T-helper 2 cell treated with Interferon-gamma antibody and Interleukin-4, amounts not matched to agents 5 μg/mL and 100 μg/mL, for 36 hours (primary cell): ENCODE data around the gene HIRA.
"Not testable (repeated sequence)": the region's sequence is repeated elsewhere in the genome, so short reads cannot be mapped to it uniquely, and the experiment has no call there.

ENCODE experiments used
- DNase-seq: peaks from one replicate; pipeline ENCODE4 v3.0.0; 2021; ENCODE audit warnings: low spot score
- H3K27ac Mint-ChIP-seq: one replicate; pipeline ENCODE4 v1.8.0; 2021; ENCODE audit warnings: mild to moderate bottlenecking, mixed read lengths
- H3K27me3 Mint-ChIP-seq: one replicate; pipeline ENCODE4 v1.8.0; 2021; ENCODE audit warnings: low read depth, mixed read lengths
- H3K36me3 Mint-ChIP-seq: one replicate; pipeline ENCODE4 v1.8.0; 2021; ENCODE audit warnings: low read depth, mixed read lengths
- H3K4me1 Mint-ChIP-seq: one replicate; pipeline ENCODE4 v1.8.0; 2021; ENCODE audit warnings: low read depth, mixed read lengths
- H3K4me3 Mint-ChIP-seq: one replicate; pipeline ENCODE4 v1.8.0; 2022; ENCODE audit warnings: mild to moderate bottlenecking, moderate library complexity, mixed read lengths
- H3K9me3 Mint-ChIP-seq: one replicate; pipeline ENCODE4 v1.8.0; 2021; ENCODE audit warnings: mixed read lengths

HIRA gene

DNA sequence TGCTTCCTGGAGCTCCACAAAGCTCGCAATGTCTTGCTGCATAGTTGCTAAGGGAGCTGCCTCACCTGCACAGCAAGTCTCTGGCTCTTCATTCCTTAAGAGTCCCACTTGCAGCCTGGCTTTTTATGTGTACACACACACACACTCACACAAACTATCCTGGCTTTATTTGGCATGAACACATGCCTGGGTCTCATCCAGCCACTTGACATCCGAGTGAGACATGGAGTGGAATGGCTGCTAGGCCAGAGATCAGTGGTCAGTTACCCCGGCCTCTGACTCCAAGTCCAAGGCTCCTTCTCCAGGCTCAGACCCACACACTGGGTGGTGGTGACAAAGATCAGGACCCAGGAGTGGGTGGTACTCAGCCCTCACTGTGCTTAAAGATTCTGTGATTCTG is 102.1 kb downstream of the HIRA start:
- Mint-ChIP-seq H3K9me3 (peaks cover 13% of the 10 kb centered on the region), H3K27ac (no peak overlapping the region), H3K36me3 (peaks cover 57% of the 10 kb centered on the region), H3K27me3 (no peaks in the 10 kb centered on the region), H3K4me3 (no peak overlapping the region), H3K4me1 (no peaks in the 10 kb centered on the region)
- no peak for DNase-seq

DNA sequence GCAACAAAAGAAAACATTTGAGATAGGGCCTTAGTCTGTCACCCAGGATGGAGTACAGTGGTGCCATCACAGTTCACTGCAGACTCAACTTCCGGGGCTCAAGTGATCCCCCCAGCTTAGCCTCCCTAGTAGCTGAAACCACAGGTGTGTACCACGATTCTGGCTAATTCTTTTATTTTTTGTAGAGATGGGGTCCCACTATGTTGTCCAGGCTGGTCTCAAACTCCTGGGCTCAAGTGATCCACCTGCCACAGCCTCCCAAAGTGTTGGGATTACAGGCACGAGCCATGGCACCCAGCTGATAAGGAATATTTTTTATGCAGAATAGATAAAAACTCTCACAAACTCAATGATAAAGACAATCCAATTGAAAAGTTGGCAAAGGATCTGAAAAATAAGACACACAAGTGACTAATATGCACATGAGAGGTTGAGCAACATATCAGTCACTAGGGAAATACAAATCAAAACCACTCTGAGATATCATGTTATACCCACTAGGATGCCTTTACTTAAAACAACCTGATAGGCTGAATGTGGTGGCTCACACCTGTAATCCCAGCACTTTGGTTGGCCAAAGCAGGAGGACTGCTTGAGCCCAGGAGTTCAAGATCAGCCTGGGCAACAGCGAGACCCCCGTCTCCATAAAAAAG is 106.1 kb downstream of the HIRA start:
- no peak overlapping the region for H3K27ac Mint-ChIP-seq
- no peaks in the 10 kb centered on the region for H3K27me3 Mint-ChIP-seq
- H3K9me3 Mint-ChIP-seq, result peaks cover 3% of the 10 kb centered on the region
- no peak for DNase-seq
- H3K36me3 Mint-ChIP-seq, result peaks cover 22% of the 10 kb centered on the region
- H3K4me3 Mint-ChIP-seq, result no peak overlapping the region
- no peaks in the 10 kb centered on the region for H3K4me1 Mint-ChIP-seq

DNA sequence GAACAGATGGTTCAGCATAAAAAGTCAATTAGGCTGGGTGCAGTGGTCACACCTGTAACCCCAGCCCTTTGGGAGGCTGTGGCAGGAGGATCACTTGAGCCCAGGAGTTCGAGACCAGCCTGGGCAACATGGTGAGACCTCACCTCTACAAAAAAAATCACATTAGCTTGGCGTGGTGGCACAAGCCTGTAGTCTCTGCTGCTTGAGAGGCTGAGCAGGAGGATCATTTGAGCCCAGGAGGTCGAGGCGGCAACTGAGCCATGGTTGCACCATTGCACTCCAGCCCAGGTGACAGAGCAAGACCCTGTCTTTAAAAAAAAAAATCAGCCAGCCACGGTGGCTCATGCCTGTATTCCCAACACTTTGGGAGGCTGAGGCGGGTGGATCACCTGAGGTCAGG is 108.1 kb downstream of the HIRA start:
- DNase-seq, H3K27me3 Mint-ChIP-seq, H3K36me3 Mint-ChIP-seq, H3K27ac Mint-ChIP-seq, H3K4me1 Mint-ChIP-seq, H3K9me3 Mint-ChIP-seq, H3K4me3 Mint-ChIP-seq: not testable (repeated sequence)

DNA sequence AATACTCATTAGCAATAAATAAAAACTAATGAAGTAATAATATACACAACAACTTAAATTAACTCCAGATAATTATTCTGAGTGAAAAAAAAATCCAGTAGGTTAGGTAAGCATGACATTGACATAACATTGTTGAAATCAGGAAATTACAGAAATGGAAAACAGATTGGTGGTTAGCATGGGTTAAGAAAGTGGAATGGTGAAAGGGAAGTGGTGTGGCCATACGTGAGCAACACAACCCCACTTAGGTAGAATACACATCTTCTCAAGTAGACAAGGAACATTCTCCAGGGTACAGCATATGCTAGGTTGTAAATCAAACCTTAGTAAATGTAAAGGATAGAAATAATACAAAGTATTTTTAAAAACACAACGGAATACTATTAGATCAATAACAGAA is 109.8 kb downstream of the HIRA start:
- Mint-ChIP-seq H3K4me3 (no peak overlapping the region), H3K27me3 (no peaks in the 10 kb centered on the region), H3K9me3 (peaks cover 12% of the 10 kb centered on the region), H3K27ac (no peak overlapping the region), H3K4me1 (no peaks in the 10 kb centered on the region), H3K36me3 (peaks cover under 1% of the 10 kb centered on the region)
- DNase-seq, result no peak

DNA sequence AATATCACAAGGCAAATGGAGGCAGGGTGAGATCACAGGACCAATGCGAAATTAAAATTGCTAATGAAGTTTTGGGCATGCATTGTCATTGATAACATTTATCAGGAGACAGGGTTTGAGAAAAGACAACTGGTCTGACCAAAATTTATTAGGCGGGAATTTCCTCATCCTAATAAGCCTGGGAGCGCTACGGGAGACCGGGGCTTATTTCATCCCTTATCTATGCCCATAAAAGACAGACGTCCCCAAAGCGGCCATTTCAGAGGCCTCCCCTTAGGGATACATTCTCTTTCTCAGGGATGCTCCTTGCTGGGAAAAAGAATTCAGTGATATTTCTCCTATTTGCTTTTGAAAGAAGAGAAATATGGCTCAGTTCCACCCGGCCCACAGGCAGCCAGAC is 111.4 kb downstream of the HIRA start:
- not testable (repeated sequence) for H3K27ac Mint-ChIP-seq, H3K36me3 Mint-ChIP-seq, H3K4me1 Mint-ChIP-seq, H3K27me3 Mint-ChIP-seq, H3K4me3 Mint-ChIP-seq, DNase-seq
- H3K9me3 Mint-ChIP-seq, result peaks cover 24% of the 10 kb centered on the region

DNA sequence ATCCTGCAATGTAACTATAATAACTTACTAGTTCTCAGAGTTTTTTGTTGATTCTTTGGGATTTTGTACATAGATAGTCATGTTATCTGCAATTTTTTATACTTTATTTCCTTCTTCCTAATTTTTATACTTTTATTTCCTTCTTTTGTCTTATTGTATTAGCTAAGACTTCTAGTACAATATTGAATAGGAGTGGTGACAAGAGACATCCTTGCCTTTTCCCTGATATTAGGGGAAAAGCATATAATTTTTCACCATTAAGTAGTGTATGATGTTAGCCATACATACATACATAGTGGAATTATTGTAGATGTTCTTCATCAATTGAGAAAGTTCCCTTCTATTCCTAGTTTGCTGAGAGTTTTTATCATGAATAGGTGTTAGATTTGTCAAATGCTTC is 112.3 kb downstream of the HIRA start:
- Mint-ChIP-seq H3K27me3 (no peaks in the 10 kb centered on the region), H3K36me3 (peaks cover 2% of the 10 kb centered on the region), H3K9me3 (peaks cover 26% of the 10 kb centered on the region), H3K27ac (no peak overlapping the region), H3K4me1 (no peaks in the 10 kb centered on the region), H3K4me3 (no peak overlapping the region)
- no peak for DNase-seq

DNA sequence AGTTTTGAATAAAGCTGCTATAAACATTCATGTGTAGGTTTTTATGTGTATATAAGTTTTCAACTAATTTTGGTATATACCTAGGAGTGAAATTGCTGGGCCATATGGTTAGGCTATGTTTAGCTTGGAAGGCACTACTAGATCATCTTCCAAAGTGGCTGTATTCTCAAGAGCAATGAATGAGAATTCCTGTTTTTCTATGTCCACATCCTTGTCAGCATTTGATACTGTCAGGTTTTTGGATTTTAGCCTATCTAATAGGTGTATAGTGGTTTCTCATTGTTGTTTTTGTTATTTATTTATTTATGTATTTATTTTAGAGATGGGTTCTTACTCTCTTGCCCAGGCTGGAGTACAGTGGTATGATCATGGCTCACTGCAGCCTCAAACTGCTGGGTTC is 113.7 kb downstream of the HIRA start:
- Mint-ChIP-seq H3K4me1 (no peaks in the 10 kb centered on the region), H3K36me3 (peaks cover 2% of the 10 kb centered on the region), H3K27me3 (no peaks in the 10 kb centered on the region), H3K9me3 (peaks cover 28% of the 10 kb centered on the region), H3K27ac (no peak overlapping the region), H3K4me3 (no peak overlapping the region)
- DNase-seq, result no peak

DNA sequence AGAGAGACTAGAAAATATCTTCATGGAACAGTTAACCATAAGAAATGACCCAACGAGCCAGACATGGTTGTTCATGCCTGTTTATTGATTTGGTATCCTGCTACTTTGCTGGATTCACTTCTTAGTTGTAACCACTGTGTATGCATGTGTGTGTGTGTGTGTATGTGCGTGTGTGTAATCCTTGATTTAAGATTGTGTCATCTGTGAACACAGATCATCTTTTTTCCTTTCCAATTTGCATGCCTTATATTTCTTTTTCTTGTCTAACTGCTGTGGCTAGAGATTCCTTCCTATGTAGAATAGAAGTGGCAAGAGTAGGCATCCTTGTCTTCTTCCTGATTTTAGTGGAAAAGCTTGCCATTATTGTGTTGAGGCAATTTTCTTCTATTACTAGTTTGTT is 123.7 kb downstream of the HIRA start:
- peaks cover 2% of the 10 kb centered on the region for H3K27me3 Mint-ChIP-seq
- no peaks in the 10 kb centered on the region for H3K36me3 Mint-ChIP-seq
- no peak overlapping the region for H3K27ac Mint-ChIP-seq
- DNase-seq, result no peak
- no peak overlapping the region for H3K4me3 Mint-ChIP-seq
- H3K9me3 Mint-ChIP-seq, result no peaks in the 10 kb centered on the region
- no peaks in the 10 kb centered on the region for H3K4me1 Mint-ChIP-seq

DNA sequence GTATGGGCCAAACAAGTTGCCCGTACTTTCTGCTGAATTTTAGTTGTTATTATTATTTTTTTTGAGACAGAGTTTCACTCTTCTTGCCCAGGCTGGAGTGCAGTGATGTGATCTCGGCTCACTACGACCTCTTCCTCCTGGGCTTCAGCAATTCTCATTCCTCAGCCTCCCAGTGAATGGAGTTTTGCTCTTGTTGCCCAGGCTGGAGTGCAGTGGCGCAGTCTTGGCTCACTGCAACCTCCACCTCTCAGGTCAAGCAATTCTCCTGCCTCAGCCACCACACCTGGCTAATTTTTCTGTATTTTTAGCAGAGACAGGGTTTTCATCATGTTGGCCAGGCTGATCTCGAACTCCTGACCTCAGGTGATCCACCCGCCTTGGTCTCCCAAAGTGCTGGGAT is 125.0 kb downstream of the HIRA start:
- H3K27ac Mint-ChIP-seq, H3K4me3 Mint-ChIP-seq, H3K9me3 Mint-ChIP-seq, DNase-seq, H3K27me3 Mint-ChIP-seq, H3K4me1 Mint-ChIP-seq, H3K36me3 Mint-ChIP-seq: not testable (repeated sequence)

DNA sequence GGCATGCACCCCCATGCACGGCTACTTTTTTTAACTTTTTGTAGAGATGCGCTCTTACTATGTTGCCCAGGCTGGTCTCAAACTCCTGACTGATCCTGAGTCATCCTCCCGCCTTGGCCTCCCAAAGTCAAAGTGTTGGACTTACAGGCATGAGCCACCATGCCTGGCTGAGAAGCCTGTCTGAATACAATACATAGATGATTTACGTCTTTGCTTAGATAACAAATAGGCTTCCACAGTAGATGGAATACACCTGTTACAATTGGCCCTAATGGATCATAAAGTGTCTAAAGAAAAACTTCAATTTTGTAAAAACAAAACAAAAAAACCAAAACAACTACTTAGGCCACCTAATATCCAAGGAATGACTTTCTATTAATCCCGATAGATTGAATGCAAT is 127.0 kb downstream of the HIRA start:
- no peak overlapping the region for H3K27ac Mint-ChIP-seq
- H3K9me3 Mint-ChIP-seq, result no peaks in the 10 kb centered on the region
- peaks cover 2% of the 10 kb centered on the region for H3K27me3 Mint-ChIP-seq

DNA sequence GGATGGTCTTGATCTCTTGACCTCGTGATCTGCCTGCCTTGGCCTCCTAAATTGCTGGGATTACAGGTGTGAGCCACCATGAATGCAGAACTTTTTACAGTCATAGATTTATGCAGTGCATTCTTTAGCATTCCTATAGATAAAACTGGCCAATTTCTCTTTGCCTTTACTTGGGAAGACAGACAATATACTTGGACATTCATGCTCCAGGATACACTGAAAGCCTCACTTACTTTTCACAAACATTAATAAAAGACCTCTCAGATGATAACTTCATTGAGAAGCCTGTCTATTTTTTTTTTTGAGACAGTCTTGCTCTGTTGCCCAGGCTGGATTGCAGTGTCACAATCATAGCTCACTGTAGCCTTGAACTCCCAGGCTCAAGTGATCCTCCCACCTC is 127.7 kb downstream of the HIRA start:
- Mint-ChIP-seq H3K27me3 (peaks cover 2% of the 10 kb centered on the region), H3K27ac (no peak overlapping the region), H3K4me3 (no peak overlapping the region), H3K36me3 (no peaks in the 10 kb centered on the region), H3K9me3 (no peaks in the 10 kb centered on the region), H3K4me1 (no peaks in the 10 kb centered on the region)
- DNase-seq, result no peak

More for the DNA sequence above, 127.0 kb downstream of the HIRA start:
- DNase-seq, result no peak
- Mint-ChIP-seq H3K36me3 (no peaks in the 10 kb centered on the region), H3K4me3 (no peak overlapping the region), H3K4me1 (no peaks in the 10 kb centered on the region)

DNA sequence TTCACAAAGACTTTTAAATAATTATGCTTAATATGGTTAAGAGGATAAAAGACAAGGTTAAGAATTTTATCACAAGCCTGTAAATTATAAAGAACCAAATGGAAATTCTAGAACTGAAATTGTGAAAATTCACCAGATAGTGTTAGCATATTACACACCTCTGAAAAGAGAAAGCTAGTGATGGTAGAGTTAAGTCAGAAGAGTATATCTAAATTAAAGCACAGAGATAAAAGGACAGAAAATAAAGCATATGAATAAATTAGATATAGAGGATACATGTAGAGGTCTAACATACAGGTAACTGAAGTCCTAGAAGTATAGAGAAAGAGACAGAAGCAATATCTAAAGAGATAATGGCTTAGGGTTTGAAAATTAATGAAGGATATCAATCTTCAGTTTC is 135.8 kb downstream of the HIRA start:
- Mint-ChIP-seq H3K27ac (no peak overlapping the region), H3K4me3 (no peak overlapping the region), H3K27me3 (peaks cover 5% of the 10 kb centered on the region), H3K36me3 (no peaks in the 10 kb centered on the region), H3K9me3 (no peaks in the 10 kb centered on the region), H3K4me1 (peaks cover 14% of the 10 kb centered on the region)
- no peak for DNase-seq

DNA sequence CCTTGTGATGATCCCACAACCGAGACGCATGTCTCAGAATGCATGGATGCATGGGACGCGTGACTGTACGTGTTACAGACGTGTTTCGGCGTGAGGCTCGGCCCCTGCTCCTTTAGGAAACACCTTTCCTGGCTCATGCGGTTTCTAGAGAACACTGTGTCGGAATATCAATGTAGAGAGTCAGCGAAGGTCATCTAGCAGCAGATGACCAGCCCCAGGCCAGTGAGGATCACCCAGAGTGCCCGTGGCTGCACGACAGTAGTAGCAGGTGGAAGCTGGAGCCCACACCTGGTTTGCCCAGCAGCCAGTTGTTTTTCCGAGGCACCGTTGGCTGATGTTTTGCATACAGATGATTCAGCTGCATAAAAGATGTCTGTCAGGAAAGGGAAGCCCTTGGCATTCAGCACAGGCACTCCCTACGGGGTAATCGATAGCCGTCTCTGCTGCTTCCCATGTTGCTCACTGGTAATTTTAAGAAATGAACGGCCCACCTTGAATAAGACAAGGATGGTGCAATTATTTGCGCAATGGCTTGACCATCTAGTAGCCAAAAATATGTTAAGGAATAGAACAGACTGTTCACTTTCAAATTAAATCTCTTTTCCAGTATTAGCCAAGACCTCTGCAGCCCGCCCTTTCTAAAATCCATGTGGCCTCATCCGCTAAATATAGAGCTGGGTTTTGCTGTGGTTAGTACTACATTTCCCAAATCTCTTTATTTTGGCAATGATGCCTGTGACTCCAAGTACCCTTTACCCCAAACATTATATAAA is 138.9 kb downstream of the HIRA start:
- Mint-ChIP-seq H3K4me3 (peak overlapping the region; percentile 91), H3K4me1 (peaks cover 20% of the 10 kb centered on the region), H3K27me3 (peaks cover 36% of the 10 kb centered on the region), H3K9me3 (no peaks in the 10 kb centered on the region), H3K27ac (no peak overlapping the region), H3K36me3 (no peaks in the 10 kb centered on the region)
- no peak for DNase-seq

DNA sequence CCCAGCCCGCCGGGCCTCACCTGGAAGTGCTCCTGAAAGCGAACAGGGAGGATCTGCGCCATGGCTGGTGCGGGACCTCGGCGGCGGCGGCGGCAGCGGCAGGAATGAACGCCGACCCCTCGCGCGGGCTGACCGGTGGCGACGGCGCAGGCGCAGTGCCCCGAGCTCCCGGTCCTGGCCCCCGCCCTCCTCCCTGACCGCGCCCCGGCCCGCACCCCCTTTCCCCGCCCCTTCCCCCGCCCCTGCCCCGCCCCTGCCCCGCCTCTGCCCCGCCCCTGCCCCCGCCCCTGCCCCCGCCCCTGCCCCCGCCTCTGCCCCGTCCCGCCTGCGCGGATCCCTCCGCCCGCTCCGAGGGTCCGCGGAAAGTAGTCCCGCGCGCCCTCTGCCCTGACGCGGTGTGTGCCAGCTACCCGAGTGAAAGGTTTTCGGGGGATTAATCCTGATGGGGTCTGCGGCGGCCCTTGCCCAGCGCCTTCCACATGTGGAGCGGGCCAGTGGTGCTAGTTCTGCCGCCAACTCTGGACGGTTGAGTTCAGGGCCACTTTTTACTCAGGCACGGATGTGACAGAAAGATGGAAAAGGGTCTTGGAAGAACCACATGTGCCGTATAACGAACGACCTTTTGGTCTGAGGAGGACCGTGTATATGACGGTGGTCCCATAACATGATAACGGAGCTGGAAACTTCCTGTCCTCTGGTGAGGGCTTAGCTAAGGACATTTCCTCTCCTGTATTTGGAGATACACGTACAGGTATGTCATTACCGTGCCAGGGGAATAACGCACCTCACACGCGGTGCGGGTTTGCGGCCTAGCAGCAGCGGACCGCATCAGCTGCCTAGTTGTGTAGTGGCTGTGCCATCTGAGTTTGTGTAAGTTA is 139.7 kb downstream of the HIRA start, which contains the start of gene CLTCL1:
Gene CLTCL1 (minus strand): TSS at position 140 of the 878 bp plus-strand sequence. CDS start 78 bp downstream, at position 62.
- DNase-seq, result peak; percentile 69
- Mint-ChIP-seq H3K27me3 (peaks cover 43% of the 10 kb centered on the region), H3K4me3 (peak within 1 kb of the TSS; percentile 91), H3K36me3 (no peaks in the 10 kb centered on the region), H3K9me3 (no peaks in the 10 kb centered on the region), H3K27ac (peak within 1 kb of the TSS; percentile 76), H3K4me1 (peaks cover 20% of the 10 kb centered on the region)
